ENCODE data around the gene NMUR1.

NMUR1 gene

GRCh38 chr2:231502596-231502995, 27.6 kb downstream of the NMUR1 start:
- H3K36me3 ChIP-seq (ENCODE audit: control insufficient read depth, insufficient read depth, low read length, severe bottlenecking): no peaks in the 10 kb centered on the region
- no peaks in the 10 kb centered on the region for H3K9me3 ChIP-seq (ENCODE audit: control insufficient read depth, low read length)
- H3K4me1 ChIP-seq (ENCODE audit: control insufficient read depth, insufficient read depth, low read length): no peaks in the 10 kb centered on the region
- H3K4me3 ChIP-seq (ENCODE audit: low read length): no peak overlapping the region
- no peak overlapping the region for H3K9ac ChIP-seq (ENCODE audit: low read length)
- DNase-seq (ENCODE audit: low read depth): no peak
- no peaks in the 10 kb centered on the region for H3K27me3 ChIP-seq (replicated peaks; ENCODE audit: control insufficient read depth, insufficient read depth, low read length)

- DNase-seq (ENCODE audit: low read depth): no peak
- H3K9ac ChIP-seq (ENCODE audit: low read length): no peak overlapping the region
- H3K36me3 ChIP-seq (ENCODE audit: control insufficient read depth, insufficient read depth, low read length, severe bottlenecking): no peaks in the 10 kb centered on the region
- peaks cover 7% of the 10 kb centered on the region for H3K4me1 ChIP-seq (ENCODE audit: control insufficient read depth, insufficient read depth, low read length)
- H3K4me3 ChIP-seq (ENCODE audit: low read length): no peak overlapping the region
- H3K27me3 ChIP-seq (replicated peaks; ENCODE audit: control insufficient read depth, insufficient read depth, low read length): no peaks in the 10 kb centered on the region
- H3K9me3 ChIP-seq (ENCODE audit: control insufficient read depth, low read length): no peaks in the 10 kb centered on the region
Measured at GRCh38 chr2:231497651-231498050, 32.6 kb downstream of the NMUR1 start.

GRCh38 chr2:231494669-231495068, 35.6 kb downstream of the NMUR1 start:
- Histone ChIP-seq H3K9me3 (ENCODE audit: control insufficient read depth, low read length) (no peaks in the 10 kb centered on the region), H3K27me3 (replicated peaks; ENCODE audit: control insufficient read depth, insufficient read depth, low read length) (no peaks in the 10 kb centered on the region), H3K9ac (ENCODE audit: low read length) (no peak overlapping the region), H3K36me3 (ENCODE audit: control insufficient read depth, insufficient read depth, low read length, severe bottlenecking) (no peaks in the 10 kb centered on the region), H3K4me3 (ENCODE audit: low read length) (no peak overlapping the region), H3K4me1 (ENCODE audit: control insufficient read depth, insufficient read depth, low read length) (peaks cover 7% of the 10 kb centered on the region)
- no peak for DNase-seq (ENCODE audit: low read depth)

GRCh38 chr2:231490801-231491200, 39.4 kb downstream of the NMUR1 start:
- no peak overlapping the region for H3K9ac ChIP-seq (ENCODE audit: low read length)
- no peak for DNase-seq (ENCODE audit: low read depth)
- H3K27me3 ChIP-seq (replicated peaks; ENCODE audit: control insufficient read depth, insufficient read depth, low read length): no peaks in the 10 kb centered on the region
- no peak overlapping the region for H3K4me3 ChIP-seq (ENCODE audit: low read length)
- no peaks in the 10 kb centered on the region for H3K9me3 ChIP-seq (ENCODE audit: control insufficient read depth, low read length)
- peaks cover 7% of the 10 kb centered on the region for H3K4me1 ChIP-seq (ENCODE audit: control insufficient read depth, insufficient read depth, low read length)
- no peaks in the 10 kb centered on the region for H3K36me3 ChIP-seq (ENCODE audit: control insufficient read depth, insufficient read depth, low read length, severe bottlenecking)

- DNase-seq (ENCODE audit: low read depth): no peak
- H3K4me1 ChIP-seq (ENCODE audit: control insufficient read depth, insufficient read depth, low read length): peaks cover 7% of the 10 kb centered on the region
Measured at GRCh38 chr2:231489990-231490389, 40.3 kb downstream of the NMUR1 start.

GRCh38 chr2:231488331-231488730, 41.9 kb downstream of the NMUR1 start:
- no peak for DNase-seq (ENCODE audit: low read depth)
- H3K4me1 ChIP-seq (ENCODE audit: control insufficient read depth, insufficient read depth, low read length): no peaks in the 10 kb centered on the region
- H3K36me3 ChIP-seq (ENCODE audit: control insufficient read depth, insufficient read depth, low read length, severe bottlenecking): no peaks in the 10 kb centered on the region
- no peak overlapping the region for H3K9ac ChIP-seq (ENCODE audit: low read length)
- H3K4me3 ChIP-seq (ENCODE audit: low read length): no peak overlapping the region
- H3K9me3 ChIP-seq (ENCODE audit: control insufficient read depth, low read length): no peaks in the 10 kb centered on the region
- no peaks in the 10 kb centered on the region for H3K27me3 ChIP-seq (replicated peaks; ENCODE audit: control insufficient read depth, insufficient read depth, low read length)

More at GRCh38 chr2:231489990-231490389, 40.3 kb downstream of the NMUR1 start:
- no peaks in the 10 kb centered on the region for H3K9me3 ChIP-seq (ENCODE audit: control insufficient read depth, low read length)
- H3K4me3 ChIP-seq (ENCODE audit: low read length): no peak overlapping the region
- H3K36me3 ChIP-seq (ENCODE audit: control insufficient read depth, insufficient read depth, low read length, severe bottlenecking): no peaks in the 10 kb centered on the region
- H3K9ac ChIP-seq (ENCODE audit: low read length): no peak overlapping the region
- H3K27me3 ChIP-seq (replicated peaks; ENCODE audit: control insufficient read depth, insufficient read depth, low read length): no peaks in the 10 kb centered on the region

- no peak for DNase-seq (ENCODE audit: low read depth)
- H3K36me3 ChIP-seq (ENCODE audit: control insufficient read depth, insufficient read depth, low read length, severe bottlenecking): no peaks in the 10 kb centered on the region
- H3K4me3 ChIP-seq (ENCODE audit: low read length): no peak overlapping the region
- no peaks in the 10 kb centered on the region for H3K27me3 ChIP-seq (replicated peaks; ENCODE audit: control insufficient read depth, insufficient read depth, low read length)
- no peaks in the 10 kb centered on the region for H3K9me3 ChIP-seq (ENCODE audit: control insufficient read depth, low read length)
- H3K9ac ChIP-seq (ENCODE audit: low read length): no peak overlapping the region
- H3K4me1 ChIP-seq (ENCODE audit: control insufficient read depth, insufficient read depth, low read length): peaks cover 5% of the 10 kb centered on the region
Measured at GRCh38 chr2:231486851-231487596, 43.2 kb downstream of the NMUR1 start.

GRCh38 chr2:231483398-231484329, 46.6 kb downstream of the NMUR1 start:
- DNase-seq (ENCODE audit: low read depth): no peak
- Histone ChIP-seq H3K27me3 (replicated peaks; ENCODE audit: control insufficient read depth, insufficient read depth, low read length) (no peaks in the 10 kb centered on the region), H3K36me3 (ENCODE audit: control insufficient read depth, insufficient read depth, low read length, severe bottlenecking) (no peaks in the 10 kb centered on the region), H3K4me3 (ENCODE audit: low read length) (peak overlapping the region; percentile 76), H3K9ac (ENCODE audit: low read length) (peak overlapping the region; percentile 89), H3K9me3 (ENCODE audit: control insufficient read depth, low read length) (no peaks in the 10 kb centered on the region), H3K4me1 (ENCODE audit: control insufficient read depth, insufficient read depth, low read length) (peaks cover 5% of the 10 kb centered on the region)

- Histone ChIP-seq H3K9me3 (ENCODE audit: control insufficient read depth, low read length) (no peaks in the 10 kb centered on the region), H3K27me3 (replicated peaks; ENCODE audit: control insufficient read depth, insufficient read depth, low read length) (no peaks in the 10 kb centered on the region), H3K9ac (ENCODE audit: low read length) (peak overlapping the region; percentile 89), H3K4me3 (ENCODE audit: low read length) (peak overlapping the region; percentile 76), H3K4me1 (ENCODE audit: control insufficient read depth, insufficient read depth, low read length) (peaks cover 5% of the 10 kb centered on the region), H3K36me3 (ENCODE audit: control insufficient read depth, insufficient read depth, low read length, severe bottlenecking) (no peaks in the 10 kb centered on the region)
- DNase-seq (ENCODE audit: low read depth): peak; percentile 65
Measured at GRCh38 chr2:231482806-231483391, 47.3 kb downstream of the NMUR1 start.

- Histone ChIP-seq H3K27me3 (replicated peaks; ENCODE audit: control insufficient read depth, insufficient read depth, low read length) (no peaks in the 10 kb centered on the region), H3K9ac (ENCODE audit: low read length) (no peak overlapping the region), H3K4me3 (ENCODE audit: low read length) (no peak overlapping the region), H3K4me1 (ENCODE audit: control insufficient read depth, insufficient read depth, low read length) (peaks cover 5% of the 10 kb centered on the region), H3K36me3 (ENCODE audit: control insufficient read depth, insufficient read depth, low read length, severe bottlenecking) (no peaks in the 10 kb centered on the region), H3K9me3 (ENCODE audit: control insufficient read depth, low read length) (no peaks in the 10 kb centered on the region)
- no peak for DNase-seq (ENCODE audit: low read depth)
Measured at GRCh38 chr2:231480781-231481180, 49.5 kb downstream of the NMUR1 start.

- H3K9me3 ChIP-seq (ENCODE audit: control insufficient read depth, low read length): no peaks in the 10 kb centered on the region
- no peaks in the 10 kb centered on the region for H3K27me3 ChIP-seq (replicated peaks; ENCODE audit: control insufficient read depth, insufficient read depth, low read length)
- peaks cover 5% of the 10 kb centered on the region for H3K4me1 ChIP-seq (ENCODE audit: control insufficient read depth, insufficient read depth, low read length)
- H3K4me3 ChIP-seq (ENCODE audit: low read length): no peak overlapping the region
- no peak overlapping the region for H3K9ac ChIP-seq (ENCODE audit: low read length)
- no peak for DNase-seq (ENCODE audit: low read depth)
- H3K36me3 ChIP-seq (ENCODE audit: control insufficient read depth, insufficient read depth, low read length, severe bottlenecking): no peaks in the 10 kb centered on the region
Measured at GRCh38 chr2:231479455-231479854, 50.8 kb downstream of the NMUR1 start.
